Effector memory CD8-positive, alpha-beta T cell (primary cell): Measurements from ENCODE around the gene PDIA2.

Source experiments
- ATAC-seq: fragments of 150-1000 bp; cut with Tn5 transposase; replicated peaks from 2 replicates; pipeline ENCODE4 v1.10.0; 2021; ENCODE audit warnings: mild to moderate bottlenecking, moderate library complexity
- DNase-seq, 3 experiments: peaks; one replicate each; pipeline ENCODE4 v3.0.0; 2021
- H3K27ac Mint-ChIP-seq, 2 donors: one replicate each; pipeline ENCODE4 v1.8.0; 2022; ENCODE audit warnings: mild to moderate bottlenecking in 2 of 2, mixed read lengths in 2 of 2, moderate library complexity in 2 of 2
- H3K27me3 Mint-ChIP-seq, 2 donors: one replicate each; pipeline ENCODE4 v1.8.0; 2022; ENCODE audit warnings: mixed read lengths in 2 of 2
- H3K36me3 Mint-ChIP-seq: one replicate; pipeline ENCODE4 v1.8.0; 2022; ENCODE audit warnings: mild to moderate bottlenecking, moderate library complexity, mixed read lengths; ENCODE audit not compliant: insufficient read depth
- H3K4me1 Mint-ChIP-seq, 2 donors: one replicate each; pipeline ENCODE4 v1.8.0; 2022; ENCODE audit warnings: low read depth in 2 of 2, mixed read lengths in 2 of 2
- H3K4me3 Mint-ChIP-seq, 2 donors: one replicate each; pipeline ENCODE4 v1.8.0; 2022; ENCODE audit warnings: mild to moderate bottlenecking in 2 of 2, mixed read lengths in 2 of 2, moderate library complexity in 2 of 2
- H3K9me3 Mint-ChIP-seq, 2 donors: one replicate each; pipeline ENCODE4 v1.8.0; 2022; ENCODE audit warnings: mixed read lengths in 2 of 2
- total RNA-seq, 9 experiments: gene quantifications; one replicate each; lab custom pipeline; 2026; lab: John Stamatoyannopoulos, UW

PDIA2 gene, protein sequence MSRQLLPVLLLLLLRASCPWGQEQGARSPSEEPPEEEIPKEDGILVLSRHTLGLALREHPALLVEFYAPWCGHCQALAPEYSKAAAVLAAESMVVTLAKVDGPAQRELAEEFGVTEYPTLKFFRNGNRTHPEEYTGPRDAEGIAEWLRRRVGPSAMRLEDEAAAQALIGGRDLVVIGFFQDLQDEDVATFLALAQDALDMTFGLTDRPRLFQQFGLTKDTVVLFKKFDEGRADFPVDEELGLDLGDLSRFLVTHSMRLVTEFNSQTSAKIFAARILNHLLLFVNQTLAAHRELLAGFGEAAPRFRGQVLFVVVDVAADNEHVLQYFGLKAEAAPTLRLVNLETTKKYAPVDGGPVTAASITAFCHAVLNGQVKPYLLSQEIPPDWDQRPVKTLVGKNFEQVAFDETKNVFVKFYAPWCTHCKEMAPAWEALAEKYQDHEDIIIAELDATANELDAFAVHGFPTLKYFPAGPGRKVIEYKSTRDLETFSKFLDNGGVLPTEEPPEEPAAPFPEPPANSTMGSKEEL
- total RNA-seq, result 0 to 0.78 (median 0.07) reads per million in 9 experiments

DNA sequence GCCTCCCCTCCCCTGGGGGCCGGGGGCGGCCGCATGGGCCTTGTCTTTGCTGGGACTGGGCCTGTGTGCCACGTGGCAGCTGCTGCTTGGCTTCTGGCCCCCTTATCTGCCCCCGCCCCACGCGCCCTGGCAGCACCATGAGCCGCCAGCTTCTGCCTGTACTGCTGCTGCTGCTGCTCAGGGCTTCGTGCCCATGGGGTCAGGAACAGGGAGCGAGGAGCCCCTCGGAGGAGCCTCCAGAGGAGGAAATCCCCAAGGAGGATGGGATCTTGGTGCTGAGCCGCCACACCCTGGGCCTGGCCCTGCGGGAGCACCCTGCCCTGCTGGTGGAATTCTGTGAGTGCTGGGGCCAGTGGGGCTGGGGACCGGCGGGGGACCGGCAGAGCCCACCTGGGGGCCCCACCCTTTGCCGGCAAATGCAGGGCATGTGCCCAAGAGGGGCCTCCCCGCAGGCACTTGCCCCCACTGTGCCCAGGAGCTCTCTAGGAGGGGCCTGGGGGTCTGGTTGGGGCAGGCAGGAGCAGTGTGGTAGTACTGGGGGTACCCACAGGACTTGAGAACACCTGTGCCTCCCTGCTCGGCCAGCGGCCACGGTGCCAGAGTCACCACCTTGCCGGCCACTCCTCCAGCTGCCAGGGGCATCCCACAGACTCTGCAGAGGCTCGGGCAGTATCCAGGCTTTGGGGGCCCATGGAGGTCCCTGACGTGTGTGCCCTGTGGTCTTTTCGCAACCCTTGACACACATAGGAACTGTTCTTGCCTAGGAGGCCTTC, at the start of gene PDIA2:
Gene PDIA2, plus strand, starts transcription at position 132 of the 773 bp plus-strand sequence. Its CDS starts 6 bp downstream, at position 138.
- Mint-ChIP-seq H3K36me3 (peaks cover 13% of the 10 kb centered on the region), H3K27me3 (peaks cover 0 to 26% of the 10 kb centered on the region in 2 donors)

DNA sequence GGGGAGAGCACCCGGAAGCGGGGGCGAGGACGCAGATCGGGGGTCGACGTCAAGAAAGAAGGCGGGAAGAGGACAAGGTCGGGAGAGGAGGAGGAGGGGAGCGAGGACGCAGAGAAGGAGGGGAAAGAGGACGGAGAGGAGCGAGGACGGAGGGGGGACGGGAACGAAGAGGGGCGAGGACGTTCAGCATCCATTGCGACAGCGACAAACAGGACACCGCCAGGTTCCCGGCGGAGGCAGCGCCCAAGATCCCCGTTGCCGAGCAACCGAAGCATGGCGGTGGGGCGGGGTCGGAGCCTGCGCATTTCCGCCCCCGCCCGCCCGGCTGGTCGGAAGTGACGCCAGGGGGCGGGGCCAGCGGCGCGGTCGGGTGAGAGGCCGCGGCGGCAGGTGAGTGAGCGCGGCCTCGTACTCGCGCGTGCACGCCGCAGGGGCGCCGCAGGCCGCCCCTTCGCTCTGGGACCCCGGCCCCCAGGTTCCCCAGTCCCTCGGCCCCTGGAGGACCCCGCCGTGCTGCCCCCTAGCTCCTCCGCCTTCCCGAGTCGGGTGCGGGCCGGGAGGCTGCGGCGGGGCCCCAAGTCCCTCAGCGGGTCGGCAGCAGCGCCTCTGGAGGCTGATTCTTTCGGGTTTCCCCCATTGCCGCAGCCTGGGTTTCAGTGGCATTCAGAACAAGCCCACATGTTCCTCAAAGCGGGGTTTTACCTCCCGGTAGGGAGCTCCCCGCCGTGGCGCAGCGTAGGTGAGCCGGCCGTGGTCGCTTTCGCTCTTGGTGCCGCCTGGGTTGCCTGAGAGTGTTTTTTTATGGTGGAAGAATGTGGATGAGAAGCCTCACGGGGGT, 48.3 kb upstream of the PDIA2 start, which contains the start of gene FAM234A:
Gene FAM234A, plus strand, starts transcription at position 354 of the 838 bp plus-strand sequence. CDS start 19,593 bp downstream, outside the sequence.
- Mint-ChIP-seq H3K36me3 (peaks cover 22% of the 10 kb centered on the region), H3K27ac (peak within 1 kb of the TSS; percentile 95 to 97), H3K27me3 (no peaks in the 10 kb centered on the region), H3K9me3 (no peaks in the 10 kb centered on the region), H3K4me3 (peak within 1 kb of the TSS; percentile 87 to 90), H3K4me1 (peaks cover 7 to 16% of the 10 kb centered on the region in 2 donors)
- peak; percentile 84 for ATAC-seq
- DNase-seq, result peak; percentile 90 to 94 (median 93)

More for the DNA sequence above, at the start of gene PDIA2:
- no peak for DNase-seq
- Mint-ChIP-seq H3K4me1 (peaks cover 5 to 7% of the 10 kb centered on the region in 2 donors), H3K27ac (no peak within 1 kb of the TSS), H3K4me3 (no peak within 1 kb of the TSS), H3K9me3 (no peaks in the 10 kb centered on the region)
- no peak for ATAC-seq

DNA sequence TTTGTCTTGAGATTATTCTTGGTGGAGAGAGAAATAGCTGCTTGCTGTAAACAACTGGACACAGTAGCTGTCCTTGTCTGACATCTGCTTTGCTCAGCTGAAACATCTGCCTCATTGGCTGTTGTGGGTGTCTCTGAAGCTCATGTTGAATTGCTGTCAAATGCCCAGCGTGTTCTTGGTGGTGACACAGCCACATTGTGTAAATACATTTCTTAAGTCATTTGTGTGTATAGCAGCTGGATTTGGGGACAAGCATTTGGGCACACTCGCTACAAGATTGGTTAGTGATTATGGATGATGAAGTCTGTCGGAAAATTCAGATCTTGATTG, 43.1 kb upstream of the PDIA2 start:
- H3K4me1 Mint-ChIP-seq, result peaks cover 12 to 26% of the 10 kb centered on the region in 2 donors
- H3K27ac Mint-ChIP-seq, result peak overlapping the region; percentile 44 to 53

DNA sequence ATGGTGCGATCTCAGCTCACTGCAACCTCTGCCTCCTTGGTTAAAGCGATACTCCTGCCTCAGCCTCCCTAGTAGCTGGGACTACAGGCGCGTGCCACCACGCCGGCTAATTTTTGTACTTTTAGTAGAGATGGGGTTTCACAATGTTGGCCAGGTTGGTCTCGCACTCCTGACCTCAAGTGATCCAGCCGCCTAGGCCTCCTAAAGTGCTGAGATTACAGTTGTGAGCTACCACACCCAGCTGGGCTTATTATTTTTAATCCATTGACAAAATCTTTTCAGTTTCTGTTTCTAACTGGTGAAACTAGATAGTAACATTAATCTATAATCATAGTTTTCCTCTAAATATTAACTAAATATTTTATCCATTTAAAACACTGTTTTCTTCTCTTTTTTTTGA, 42.4 kb upstream of the PDIA2 start:
- ATAC-seq (no peak), DNase-seq (no peak)
- Mint-ChIP-seq H3K36me3 (peaks cover 5% of the 10 kb centered on the region), H3K4me1 (peaks cover 6 to 20% of the 10 kb centered on the region in 2 donors), H3K4me3 (no peak overlapping the region), H3K9me3 (no peaks in the 10 kb centered on the region), H3K27ac (no peak overlapping the region), H3K27me3 (no peaks in the 10 kb centered on the region)

More for the DNA sequence above, 43.1 kb upstream of the PDIA2 start:
- no peak for DNase-seq
- Mint-ChIP-seq H3K9me3 (no peaks in the 10 kb centered on the region), H3K27me3 (no peaks in the 10 kb centered on the region), H3K36me3 (peaks cover 9% of the 10 kb centered on the region), H3K4me3 (no peak overlapping the region)
- no peak for ATAC-seq

DNA sequence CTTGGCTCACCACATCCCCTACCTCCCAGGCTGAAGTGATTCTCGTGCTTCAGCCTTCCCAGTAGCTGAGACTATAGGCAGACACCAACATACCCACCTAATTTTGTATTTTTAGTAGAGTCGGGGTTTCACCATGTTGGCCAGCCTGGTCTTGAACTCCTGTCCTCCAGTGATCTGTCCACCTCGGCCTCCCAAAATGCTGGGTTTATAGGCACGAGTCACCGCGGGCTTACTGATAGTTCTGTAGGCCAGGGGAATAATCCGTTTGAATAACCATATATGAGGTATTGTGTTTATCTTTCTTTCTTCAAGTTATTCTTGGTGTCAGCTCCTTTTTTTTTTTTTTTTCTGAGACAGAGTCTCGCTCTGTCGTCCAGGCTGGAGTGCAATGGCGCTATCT, 40.7 kb upstream of the PDIA2 start:
- ATAC-seq (no peak), DNase-seq (no peak)
- no peaks in the 10 kb centered on the region for H3K27me3 Mint-ChIP-seq
- H3K9me3 Mint-ChIP-seq, result no peaks in the 10 kb centered on the region
- H3K4me3 Mint-ChIP-seq, result no peak overlapping the region
- H3K36me3 Mint-ChIP-seq, result peaks cover 5% of the 10 kb centered on the region
- no peak overlapping the region for H3K27ac Mint-ChIP-seq
- H3K4me1 Mint-ChIP-seq, result peaks cover 5 to 16% of the 10 kb centered on the region in 2 donors

DNA sequence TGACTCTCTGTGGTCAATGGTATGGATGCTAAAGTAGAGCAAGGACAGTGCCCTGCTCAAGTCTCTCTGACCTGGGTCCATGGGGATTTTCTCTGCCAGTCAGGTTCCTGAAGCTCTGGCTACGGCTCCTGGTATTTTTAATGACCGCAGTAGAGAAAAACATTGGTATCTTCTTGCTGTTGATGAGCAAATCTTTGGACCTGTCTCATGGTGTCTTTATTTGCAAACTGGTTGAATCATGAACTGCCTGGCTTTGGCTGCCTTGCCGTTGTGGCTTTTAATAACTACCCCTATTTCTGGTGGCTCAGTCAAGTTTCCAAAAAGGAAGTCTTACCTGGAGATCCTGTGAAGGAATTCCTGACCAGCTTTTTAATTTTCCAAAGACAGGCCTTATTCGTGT, 39.6 kb upstream of the PDIA2 start:
- DNase-seq, result no peak
- peaks cover 5 to 16% of the 10 kb centered on the region in 2 donors for H3K4me1 Mint-ChIP-seq
- H3K9me3 Mint-ChIP-seq, result no peaks in the 10 kb centered on the region
- no peaks in the 10 kb centered on the region for H3K27me3 Mint-ChIP-seq
- peak overlapping the region in 1 of 2 donors; percentile 79 for H3K27ac Mint-ChIP-seq
- H3K4me3 Mint-ChIP-seq, result no peak overlapping the region
- ATAC-seq, result no peak
- peaks cover 5% of the 10 kb centered on the region for H3K36me3 Mint-ChIP-seq

DNA sequence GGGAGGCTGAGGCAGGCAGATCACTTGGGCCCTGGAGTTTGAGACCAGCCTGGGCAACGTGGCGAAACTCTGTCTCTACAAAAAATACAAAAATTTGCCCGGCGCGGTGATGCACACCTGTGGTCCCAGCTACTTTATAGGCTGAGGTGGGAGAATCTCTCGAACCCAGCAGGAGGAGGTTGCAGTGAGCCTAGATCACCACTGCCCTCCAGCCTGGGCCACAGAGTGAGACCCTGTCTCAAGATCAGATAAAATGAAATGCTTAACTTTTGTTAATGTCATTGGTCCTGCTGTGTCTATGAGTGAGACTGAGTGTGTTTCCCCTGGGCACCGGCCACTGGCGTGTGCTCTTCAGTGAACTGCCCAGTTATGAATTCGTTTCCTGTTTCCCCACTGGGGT, 37.9 kb upstream of the PDIA2 start:
- ATAC-seq, result no peak
- Mint-ChIP-seq H3K27ac (peak overlapping the region; percentile 12 to 62), H3K36me3 (peaks cover 5% of the 10 kb centered on the region), H3K27me3 (no peaks in the 10 kb centered on the region), H3K9me3 (no peaks in the 10 kb centered on the region), H3K4me1 (peaks cover 5 to 10% of the 10 kb centered on the region in 2 donors), H3K4me3 (no peak overlapping the region)
- no peak for DNase-seq

DNA sequence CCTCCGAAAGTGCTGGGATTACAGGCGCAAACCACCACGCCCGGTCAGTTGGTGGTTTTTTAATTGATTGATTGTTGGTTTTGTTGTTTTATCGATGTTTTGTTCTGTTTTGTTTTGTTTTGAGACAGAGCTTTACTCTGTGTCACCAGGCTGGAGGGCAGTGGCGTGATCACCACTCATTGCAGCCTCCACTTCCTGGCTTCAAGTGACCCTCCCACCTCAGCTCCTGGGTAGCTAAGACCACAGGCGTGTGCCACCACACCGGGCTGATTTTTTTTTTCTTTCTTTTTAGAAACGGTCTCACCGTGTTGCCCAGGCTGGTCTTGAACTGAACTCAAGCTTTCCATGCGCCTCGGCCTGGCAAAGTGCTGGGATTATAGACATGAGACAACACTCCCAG, 35.9 kb upstream of the PDIA2 start:
- Mint-ChIP-seq H3K27ac (no peak overlapping the region), H3K4me3 (no peak overlapping the region), H3K4me1 (no peaks in the 10 kb centered on the region), H3K9me3 (no peaks in the 10 kb centered on the region), H3K36me3 (peaks cover 8% of the 10 kb centered on the region), H3K27me3 (no peaks in the 10 kb centered on the region)
- ATAC-seq (no peak), DNase-seq (no peak)

DNA sequence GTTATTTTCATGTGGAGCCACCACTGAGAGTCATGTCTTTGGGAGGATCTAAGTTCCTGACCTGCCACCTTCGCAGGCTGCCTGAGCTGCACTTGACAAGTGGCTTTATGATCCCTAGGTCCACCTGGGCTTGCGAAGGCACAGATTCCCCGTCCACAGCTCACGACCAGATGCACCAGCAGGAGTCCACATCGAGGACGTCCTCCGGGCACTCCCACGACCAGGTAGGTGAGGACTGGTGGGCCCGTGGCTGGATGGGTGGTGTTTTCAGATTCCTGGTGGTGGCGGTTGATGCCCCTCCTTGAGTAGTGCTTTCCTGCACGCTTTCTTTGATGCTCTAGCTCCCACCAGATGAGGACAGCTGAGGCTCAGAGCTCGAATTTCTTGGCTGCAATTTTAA, 33.5 kb upstream of the PDIA2 start:
- Mint-ChIP-seq H3K27ac (no peak overlapping the region), H3K4me1 (peaks cover 9 to 10% of the 10 kb centered on the region in 2 donors), H3K27me3 (no peaks in the 10 kb centered on the region), H3K9me3 (no peaks in the 10 kb centered on the region), H3K4me3 (no peak overlapping the region), H3K36me3 (peaks cover 11% of the 10 kb centered on the region)
- DNase-seq, result no peak
- ATAC-seq, result no peak

DNA sequence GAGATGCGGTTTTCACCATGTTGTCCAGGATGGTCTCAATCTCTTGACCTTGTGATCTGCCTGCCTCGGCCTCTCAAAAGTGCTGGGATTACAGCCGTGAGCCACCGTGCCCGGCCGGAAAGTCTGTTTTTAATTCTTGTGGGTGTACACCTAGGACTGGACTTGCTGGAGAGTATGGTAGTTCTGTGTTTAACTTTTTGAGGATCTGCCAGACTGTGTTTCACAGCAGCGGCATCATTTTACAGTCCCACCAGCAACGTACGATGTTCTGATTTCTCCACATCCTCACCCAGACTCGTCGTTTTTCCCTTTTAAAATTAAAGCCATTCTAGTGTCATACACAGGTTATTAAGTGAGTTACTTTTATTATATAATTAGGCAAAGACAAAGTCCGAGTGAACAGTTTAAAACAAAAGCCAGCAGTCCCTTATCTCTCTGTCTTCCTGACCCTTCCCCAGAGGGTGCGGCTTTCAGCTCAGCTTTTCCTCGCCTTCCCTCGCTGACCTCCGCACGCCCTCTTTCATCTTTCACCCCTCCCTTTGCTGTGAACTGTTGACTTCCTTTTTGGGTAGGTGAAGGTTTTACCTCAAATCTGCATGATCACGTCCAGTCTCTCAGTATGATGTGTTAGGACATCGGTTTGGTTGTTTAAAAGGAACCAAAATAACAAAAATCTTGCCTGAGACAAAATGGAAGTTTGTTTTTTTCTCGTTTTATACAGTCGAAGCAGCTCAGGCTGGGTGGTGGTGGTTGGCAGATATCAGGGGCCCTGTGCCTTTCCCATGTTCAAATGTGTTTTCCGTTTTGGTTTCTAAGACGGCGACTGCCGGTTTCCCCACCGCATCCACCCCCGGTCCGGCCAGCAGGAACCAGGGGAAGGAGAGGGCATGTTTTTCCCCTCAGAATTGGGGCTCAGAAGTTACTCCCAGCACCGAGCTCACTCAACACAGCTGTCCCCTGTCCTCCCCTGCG, 30.3 kb upstream of the PDIA2 start:
- peak in 1 of 3 experiments; percentile 6 for DNase-seq
- Mint-ChIP-seq H3K27ac (peak overlapping the region; percentile 90 to 91), H3K27me3 (no peaks in the 10 kb centered on the region), H3K9me3 (no peaks in the 10 kb centered on the region), H3K36me3 (peaks cover 13% of the 10 kb centered on the region), H3K4me1 (peaks cover 9 to 10% of the 10 kb centered on the region in 2 donors), H3K4me3 (peak overlapping the region; percentile 77 to 80)
- peak; percentile 76 for ATAC-seq

DNA sequence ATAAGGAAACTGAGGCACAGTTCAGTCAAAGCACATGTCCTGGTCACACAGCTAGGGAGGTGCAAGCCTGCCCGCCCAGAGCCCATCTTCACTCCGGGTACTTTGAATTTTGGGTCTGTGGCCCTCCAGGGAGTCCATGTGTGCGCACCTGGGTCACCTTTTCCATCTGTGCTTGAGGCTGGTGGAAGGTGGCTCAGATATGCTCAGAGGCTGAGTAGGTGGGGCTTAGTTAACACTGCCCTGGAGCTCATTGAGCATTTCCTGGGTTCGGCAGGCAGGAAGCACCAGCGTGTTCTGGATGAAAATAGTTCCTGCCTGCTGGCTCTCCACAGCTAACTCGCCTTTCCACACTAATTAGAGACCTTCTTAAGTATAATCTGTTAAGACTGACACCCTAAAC, 29.1 kb upstream of the PDIA2 start:
- no peak for DNase-seq
- ATAC-seq, result no peak
- no peak overlapping the region for H3K27ac Mint-ChIP-seq
- peaks cover 9 to 10% of the 10 kb centered on the region in 2 donors for H3K4me1 Mint-ChIP-seq
- no peaks in the 10 kb centered on the region for H3K27me3 Mint-ChIP-seq
- peak overlapping the region; percentile 54 to 77 for H3K4me3 Mint-ChIP-seq
- peaks cover 13% of the 10 kb centered on the region for H3K36me3 Mint-ChIP-seq
- H3K9me3 Mint-ChIP-seq, result no peaks in the 10 kb centered on the region

DNA sequence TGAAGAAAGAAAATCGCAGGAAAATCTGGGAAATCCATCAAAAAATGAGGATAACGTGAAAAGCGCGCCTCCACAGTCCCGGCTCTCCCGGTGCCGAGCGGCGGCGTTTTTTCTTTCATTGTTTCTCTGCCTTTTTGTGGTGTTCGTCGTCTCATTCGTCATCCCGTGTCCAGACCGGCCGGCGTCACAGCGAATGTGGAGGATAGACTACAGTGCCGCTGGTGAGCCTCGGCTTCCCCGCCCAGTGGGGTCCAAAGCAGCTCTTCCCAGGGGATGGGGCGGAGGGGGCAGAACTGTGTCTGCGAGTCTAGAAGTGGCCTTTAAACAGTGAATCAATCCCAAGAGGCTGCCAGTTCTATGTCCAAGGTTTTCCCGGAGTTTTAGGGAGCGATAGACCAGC, 28.5 kb upstream of the PDIA2 start:
- no peaks in the 10 kb centered on the region for H3K27me3 Mint-ChIP-seq
- H3K4me1 Mint-ChIP-seq, result peaks cover 10 to 12% of the 10 kb centered on the region in 2 donors
- H3K27ac Mint-ChIP-seq, result no peak overlapping the region
- peak overlapping the region in 1 of 2 donors; percentile 54 for H3K4me3 Mint-ChIP-seq
- no peak for DNase-seq
- peaks cover 15% of the 10 kb centered on the region for H3K36me3 Mint-ChIP-seq
- no peaks in the 10 kb centered on the region for H3K9me3 Mint-ChIP-seq
- no peak for ATAC-seq
